H54 (cell line): ENCODE data around the gene RAB22A.
"Not testable (repeated sequence)": the region's sequence is repeated elsewhere in the genome, so short reads cannot be mapped to it uniquely, and the experiment has no call there.

ENCODE experiments used
- DNase-seq: peaks from one replicate; pipeline ENCODE4 v3.0.0; 2011; ENCODE audit warnings: low spot score, mixed read lengths; ENCODE audit not compliant: insufficient read length
- FAIRE-seq: peaks from 3 replicates; lab custom pipeline; 2011; peaks lifted over from hg19 to GRCh38; lab: Jason Lieb, UNC
- POLR2A ChIP-seq: IDR thresholded peaks from 2 replicates; pipeline ENCODE4 v1.6.1; 2011; ENCODE audit warnings: low read depth, mild to moderate bottlenecking, low read length

Gene RAB22A

GRCh38 chr20:58342104-58342945 is 32.8 kb downstream of the RAB22A start:
- DNase-seq = peak; percentile 35

GRCh38 chr20:58344741-58345140 is 35.2 kb downstream of the RAB22A start:
- TF ChIP-seq POLR2A = no peak
- FAIRE-seq = no peak
- DNase-seq = no peak

More at GRCh38 chr20:58342104-58342945, 32.8 kb downstream of the RAB22A start:
- no peak for FAIRE-seq
- no peak for TF ChIP-seq POLR2A

- DNase-seq = peak; percentile 67
- FAIRE-seq = peak; percentile 36
- TF ChIP-seq POLR2A = no peak
These were observed 40.1 kb downstream of the RAB22A start for GRCh38 chr20:58349570-58349969.

GRCh38 chr20:58352468-58352867 is 43.0 kb downstream of the RAB22A start:
- TF ChIP-seq POLR2A = no peak
- DNase-seq = no peak
- no peak for FAIRE-seq

- DNase-seq = no peak
- FAIRE-seq = no peak
- TF ChIP-seq POLR2A = no peak
These were observed 49.9 kb downstream of the RAB22A start for GRCh38 chr20:58359441-58359840.

GRCh38 chr20:58360936-58361335 is 51.4 kb downstream of the RAB22A start:
- DNase-seq (no peak), FAIRE-seq (no peak)
- no peak for TF ChIP-seq POLR2A

GRCh38 chr20:58361481-58362205 is 52.1 kb downstream of the RAB22A start:
- no peak for DNase-seq
- FAIRE-seq = no peak
- no peak for TF ChIP-seq POLR2A

- DNase-seq = no peak
- TF ChIP-seq POLR2A = no peak
- FAIRE-seq = no peak
These were observed 52.6 kb downstream of the RAB22A start for GRCh38 chr20:58362206-58362516.

GRCh38 chr20:58362970-58363369 is 53.5 kb downstream of the RAB22A start:
- no peak for DNase-seq
- no peak for TF ChIP-seq POLR2A
- FAIRE-seq = no peak

GRCh38 chr20:58366866-58367265 is 57.4 kb downstream of the RAB22A start:
- no peak for TF ChIP-seq POLR2A
- no peak for DNase-seq
- no peak for FAIRE-seq

GRCh38 chr20:58372806-58373205 is 63.3 kb downstream of the RAB22A start:
- DNase-seq (no peak), FAIRE-seq (no peak)
- no peak for TF ChIP-seq POLR2A

GRCh38 chr20:58373296-58373695 is 63.8 kb downstream of the RAB22A start:
- FAIRE-seq, DNase-seq: not testable (repeated sequence)

GRCh38 chr20:58374027-58374850 is 64.7 kb downstream of the RAB22A start:
- FAIRE-seq (no peak), DNase-seq (no peak)
- TF ChIP-seq POLR2A = no peak
